Liver (tissue), 10 donors: ENCODE data around the gene FAM181A. TPM values are rescaled to one million over a fixed set of nuclear protein-coding genes. Genes with fewer than 3 reads are reported as not detected.

Source experiments
- DNase-seq: peaks from one replicate; pipeline ENCODE4 v3.0.0-alpha.2; 2017; ENCODE audit warnings: low spot score
- H3K27ac ChIP-seq, 2 donors: one replicate each; pipeline ENCODE4 v1.7.0; 2013; ENCODE audit warnings: inconsistent platforms in 2 of 2, low read length in 2 of 2, control low read depth in 1 of 2, low read depth in 1 of 2, mild to moderate bottlenecking in 1 of 2
- H3K27me3 ChIP-seq, 4 donors: one replicate each; pipeline versions ENCODE4 v1.6.1 to v1.7.0; 2013; ENCODE audit warnings: low read length in 3 of 4, inconsistent platforms in 1 of 4, mild to moderate bottlenecking in 1 of 4, moderate library complexity in 1 of 4; ENCODE audit not compliant: control insufficient read depth in 4 of 4, insufficient read depth in 4 of 4
- H3K36me3 ChIP-seq, 4 donors: one replicate each; pipeline versions ENCODE4 v1.6.1 to v1.7.0; 2013; ENCODE audit warnings: low read length in 3 of 4, mild to moderate bottlenecking in 3 of 4, low read depth in 1 of 4, moderate library complexity in 1 of 4; ENCODE audit not compliant: control insufficient read depth in 4 of 4, insufficient read depth in 3 of 4
- H3K4me1 ChIP-seq, 4 donors: one replicate each; pipeline versions ENCODE4 v1.6.1 to v1.7.0; 2013; ENCODE audit warnings: low read length in 3 of 4, mild to moderate bottlenecking in 3 of 4, moderate library complexity in 1 of 4; ENCODE audit not compliant: control insufficient read depth in 4 of 4, insufficient read depth in 4 of 4
- H3K4me3 ChIP-seq, 3 donors: one replicate each; pipeline versions ENCODE4 v1.6.1 to v1.7.0; 2013; ENCODE audit warnings: low read length in 3 of 3, control low read depth in 1 of 3, low read depth in 1 of 3, mild to moderate bottlenecking in 1 of 3
- H3K9ac ChIP-seq, 2 donors: one replicate each; pipeline ENCODE4 v1.7.0; 2013; ENCODE audit warnings: low read length in 2 of 2, mild to moderate bottlenecking in 2 of 2, moderate library complexity in 2 of 2, control low read depth in 1 of 2, low read depth in 1 of 2
- H3K9me3 ChIP-seq, 4 donors: one replicate each; pipeline versions ENCODE4 v1.6.1 to v1.7.0; 2013; ENCODE audit warnings: low read length in 3 of 4; ENCODE audit not compliant: control insufficient read depth in 4 of 4
- ATF3 ChIP-seq: IDR thresholded peaks from 2 replicates; pipeline ENCODE4 v1.6.1; 2016; ENCODE audit warnings: antibody characterized with exemption
- CTCF ChIP-seq: fragments of 150-350 bp; IDR thresholded peaks from 2 replicates; pipeline ENCODE4 v1.5.1; 2017; ENCODE audit warnings: improper control_type of control experiment, low read depth, low read length; ENCODE audit not compliant: missing input control
- EGR1 ChIP-seq, 2 donors: IDR thresholded peaks; 2 replicates each; pipeline ENCODE4 v1.6.1; 2016 to 2018; ENCODE audit warnings: antibody characterized with exemption in 2 of 2, low read depth in 2 of 2
- FOXA1 ChIP-seq: IDR thresholded peaks from 2 replicates; pipeline ENCODE4 v1.6.1; 2016; ENCODE audit warnings: antibody characterized with exemption
- FOXA2 ChIP-seq: IDR thresholded peaks from 2 replicates; pipeline ENCODE4 v1.6.1; 2016; ENCODE audit warnings: antibody characterized with exemption
- GABPA ChIP-seq, 2 donors: IDR thresholded peaks in 1 of 2; conservative IDR thresholded peaks in 1 of 2; 2 replicates each; pipeline ENCODE4 v1.6.1; 2016; ENCODE audit warnings: antibody characterized with exemption in 2 of 2, mild to moderate bottlenecking in 1 of 2, moderate library complexity in 1 of 2
- HNF4A ChIP-seq, 2 donors: conservative IDR thresholded peaks; 2 replicates each; pipeline ENCODE4 v1.6.1; 2016; ENCODE audit warnings: antibody characterized with exemption in 2 of 2, mild to moderate bottlenecking in 2 of 2
- HNF4G ChIP-seq: IDR thresholded peaks from 2 replicates; pipeline ENCODE4 v1.6.1; 2016; ENCODE audit warnings: antibody characterized with exemption
- JUND ChIP-seq, 2 donors: IDR thresholded peaks; 2 replicates each; pipeline ENCODE4 v1.6.1; 2016; ENCODE audit warnings: antibody characterized with exemption in 2 of 2
- MAX ChIP-seq: IDR thresholded peaks from 2 replicates; pipeline ENCODE4 v1.6.1; 2016; ENCODE audit warnings: antibody characterized with exemption
- NR2F2 ChIP-seq: IDR thresholded peaks from 2 replicates; pipeline ENCODE4 v1.6.1; 2016; ENCODE audit warnings: antibody characterized with exemption
- RAD21 ChIP-seq, 2 donors: IDR thresholded peaks; 2 replicates each; pipeline ENCODE4 v1.6.1; 2016; ENCODE audit warnings: antibody characterized with exemption in 2 of 2, mild to moderate bottlenecking in 2 of 2
- REST ChIP-seq: IDR thresholded peaks from 2 replicates; pipeline ENCODE4 v1.6.1; 2016; ENCODE audit warnings: antibody characterized with exemption, mild to moderate bottlenecking
- RXRA ChIP-seq, 2 donors: IDR thresholded peaks; 2 replicates each; pipeline ENCODE4 v1.6.1; 2017 to 2018; ENCODE audit warnings: antibody characterized with exemption in 2 of 2, mild to moderate bottlenecking in 1 of 2
- SP1 ChIP-seq: IDR thresholded peaks from 2 replicates; pipeline ENCODE4 v1.6.1; 2018; ENCODE audit warnings: antibody characterized with exemption, mild to moderate bottlenecking
- TAF1 ChIP-seq: conservative IDR thresholded peaks from 2 replicates; pipeline ENCODE4 v1.6.1; 2016; ENCODE audit warnings: antibody characterized with exemption, mild to moderate bottlenecking
- YY1 ChIP-seq: IDR thresholded peaks from 2 replicates; pipeline ENCODE4 v1.6.1; 2016; ENCODE audit warnings: antibody characterized with exemption, mild to moderate bottlenecking
- ZBTB33 ChIP-seq: IDR thresholded peaks from 2 replicates; pipeline ENCODE4 v1.6.1; 2016; ENCODE audit warnings: antibody characterized with exemption
- WGBS: extraction: QIAGEN DNeasy Blood & Tissue Kit; methylation state at CpG from one replicate; pipeline ENCODE4 v1.1.7; 2013; 5-methylcytosine and 5-hydroxymethylcytosine counted together
- polyA plus RNA-seq, 2 donors: library from polyadenylated mRNA; stranded (reverse) in 1 of 2; unstranded in 1 of 2; fragments of 200-250 nt in 1 of 2; fragments of >200 nt in 1 of 2; fragmentation: Nextera tagmentation in 1 of 2; extraction: Ambion mirVana in 1 of 2; gene quantifications; one replicate each; pipeline versions ENCODE4 v1.2.1 to v1.2.3, GENCODE V29; 2013 to 2015
- small RNA-seq: library from RNA; depleted of rRNA; stranded (forward); fragments of <200 nt; gene quantifications from one replicate; pipeline ENCODE3, GENCODE V24; 2014
- total RNA-seq, 2 donors: library from RNA; depleted of rRNA; stranded (reverse); fragments of >200 nt; gene quantifications; one replicate each; pipeline ENCODE4 v1.2.3, GENCODE V29; 2014
- donor health status: healthy.
- donor health status: healthy.
- donor health status: healthy.
- donor health status: healthy.
- donor health status: healthy.

FAM181A gene
- total and polyA plus RNA-seq, 4 donors, result not detected

- no peaks in the 10 kb centered on the region for H3K9me3 ChIP-seq
- no peak overlapping the region for H3K4me3 ChIP-seq
- 81% methylated on average over 4 of the region's 4 CpGs for WGBS
- DNase-seq, result no peak
- H3K4me1 ChIP-seq, result no peaks in the 10 kb centered on the region
- no peaks in the 10 kb centered on the region for H3K27me3 ChIP-seq
- no peak overlapping the region for H3K27ac ChIP-seq
- TF ChIP-seq CTCF, result no peak
- no peak for TF ChIP-seq EGR1 (IDR thresholded peaks at IDR 0.05; ENCODE audit: low read depth in 2 of 2)
- TF ChIP-seq TAF1, result no peak
- no peak for TF ChIP-seq RXRA (IDR thresholded peaks at IDR 0.05)
- TF ChIP-seq FOXA1, result no peak
- TF ChIP-seq SP1, result no peak
- no peak for TF ChIP-seq ZBTB33
- TF ChIP-seq YY1, result no peak
- TF ChIP-seq MAX, result no peak
- no peak for TF ChIP-seq RAD21 (IDR thresholded peaks at IDR 0.05)
- TF ChIP-seq GABPA (IDR thresholded peaks at IDR 0.05 in 1 of 2, conservative IDR thresholded peaks at IDR 0.05 in 1 of 2), result no peak
- TF ChIP-seq HNF4G, result no peak
- no peak for TF ChIP-seq FOXA2
- no peak for TF ChIP-seq REST
- no peak for TF ChIP-seq ATF3
- TF ChIP-seq JUND (IDR thresholded peaks at IDR 0.05), result no peak
- TF ChIP-seq NR2F2, result no peak
- TF ChIP-seq HNF4A (conservative IDR thresholded peaks at IDR 0.05), result no peak
- no peak overlapping the region for H3K9ac ChIP-seq
- no peaks in the 10 kb centered on the region for H3K36me3 ChIP-seq
Observed at GRCh38 chr14:93978735-93979134, 51.6 kb downstream of the FAM181A start.

Small RNAs within 50 kb of the gene (small RNA-seq; reads per million reads assigned to genes)
- not detected for gene MIR4506

Other genes with a start within 250 kb of the FAM181A start
- gene PRIMA1, start 138.9 kb upstream of the FAM181A start, total RNA-seq, result under 1 TPM in 1 of 2 donors, not detected in 1; 0.08 TPM
- under 1 TPM; 0.13 to 0.38 TPM for gene PRIMA1, start 138.9 kb upstream of the FAM181A start, polyA plus RNA-seq
- gene ASB2, start 49.2 kb downstream of the FAM181A start, total RNA-seq, result under 1 TPM; 0.50 to 0.56 TPM
- under 1 TPM; 0.18 to 0.27 TPM for gene ASB2, start 49.2 kb downstream of the FAM181A start, polyA plus RNA-seq
- not detected for gene CCDC197, start 70.0 kb downstream of the FAM181A start, total RNA-seq
- not detected for gene CCDC197, start 70.0 kb downstream of the FAM181A start, polyA plus RNA-seq
- under 1 TPM; 0.28 to 0.92 TPM for gene OTUB2, start 99.0 kb downstream of the FAM181A start, total RNA-seq
- gene OTUB2, start 99.0 kb downstream of the FAM181A start, polyA plus RNA-seq, result under 1 TPM; 0.62 to 0.64 TPM
- 10 to 100 TPM; 33.8 to 53.2 TPM for gene DDX24, start 153.9 kb downstream of the FAM181A start, total RNA-seq
- 10 to 100 TPM; 42.5 to 59.7 TPM for gene DDX24, start 153.9 kb downstream of the FAM181A start, polyA plus RNA-seq
- 1 to 10 TPM; 3.7 to 4.4 TPM for gene IFI27L1, start 154.0 kb downstream of the FAM181A start, total RNA-seq
- gene IFI27L1, start 154.0 kb downstream of the FAM181A start, polyA plus RNA-seq, result 1 to 10 TPM; 6.8 to 8.1 TPM
- 10 to 100 TPM; 12.7 to 25.8 TPM for gene IFI27, start 183.4 kb downstream of the FAM181A start, total RNA-seq
- gene IFI27, start 183.4 kb downstream of the FAM181A start, polyA plus RNA-seq, result 100 to 1,000 TPM in 1 of 2 donors, 10 to 100 TPM in 1; 58.6 to 170 TPM
- 1 to 10 TPM; 1.7 to 6.1 TPM for gene IFI27L2, start 202.3 kb downstream of the FAM181A start, total RNA-seq
- 1 to 10 TPM; 6.0 to 7.2 TPM for gene IFI27L2, start 202.3 kb downstream of the FAM181A start, polyA plus RNA-seq
- gene PPP4R4, start 247.0 kb downstream of the FAM181A start, total RNA-seq, result 1 to 10 TPM in 1 of 2 donors, under 1 TPM in 1; 0.67 to 1.3 TPM
- gene PPP4R4, start 247.0 kb downstream of the FAM181A start, polyA plus RNA-seq, result 1 to 10 TPM in 1 of 2 donors, under 1 TPM in 1; 0.52 to 2.4 TPM